Measurements from ENCODE around the gene CIDEC. TPM values are rescaled to one million over a fixed set of nuclear protein-coding genes. Genes with fewer than 3 reads are reported as not detected.
A peak's percentile ranks its signal among the peaks of the same experiment; 100 is the strongest.
"Not testable (repeated sequence)": the region's sequence is repeated elsewhere in the genome, so short reads cannot be mapped to it uniquely, and the experiment has no call there.

The CIDEC gene
- total RNA-seq, 1 experiment from 2014 or later, result 0.71 TPM

DNA sequence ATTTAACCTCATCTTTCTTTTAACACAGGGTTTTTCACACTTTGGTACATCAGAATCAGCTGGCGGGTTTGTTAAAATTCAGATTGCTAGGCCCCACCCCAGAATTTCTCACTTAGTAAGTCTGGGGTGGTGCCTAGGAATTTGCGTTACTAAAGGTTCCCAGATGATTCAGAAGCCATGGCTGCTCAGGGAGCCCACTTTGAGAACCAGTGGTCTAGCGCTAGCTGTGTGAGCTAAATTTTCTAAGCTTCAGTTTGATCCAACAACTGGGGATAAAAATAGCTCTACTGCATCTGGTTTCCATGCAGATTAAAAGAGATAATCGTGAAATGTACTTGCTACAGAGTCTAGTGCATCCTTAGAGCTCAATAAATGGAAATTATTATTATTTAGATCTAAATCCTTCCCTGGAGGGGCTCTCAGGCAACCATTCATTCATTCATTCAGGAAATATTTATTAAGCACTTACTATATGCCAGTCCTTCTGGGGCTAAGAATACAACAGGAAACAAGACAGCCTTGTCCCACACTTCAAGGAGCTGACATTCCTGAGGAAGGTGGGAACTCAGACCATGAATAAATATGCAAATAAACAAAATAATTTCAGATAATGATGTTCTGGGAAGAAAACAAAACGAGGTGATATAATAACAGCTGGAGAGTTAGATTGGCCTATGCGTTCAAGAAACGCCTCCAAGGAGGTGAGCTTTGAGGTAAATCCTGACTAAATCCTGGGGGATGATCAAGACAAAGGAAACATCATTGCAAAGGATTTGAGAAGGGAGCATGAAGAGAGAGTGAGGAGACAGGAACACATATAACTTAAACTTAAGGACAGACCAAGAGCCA is 3.9 kb upstream of the CIDEC start:
- intact Hi-C loops (cut with micrococcal nuclease; ENCODE audit: unreplicated experiment), result no loop called here
- Mint-ChIP-seq H3K27ac (ENCODE audit: unreplicated experiment) (peak overlapping the region; percentile 66), H3K36me3 (ENCODE audit: insufficient read depth, unreplicated experiment) (peaks cover 5% of the 10 kb centered on the region), H3K9me3 (ENCODE audit: low read depth, unreplicated experiment) (no peaks in the 10 kb centered on the region), H3K27me3 (ENCODE audit: unreplicated experiment) (no peaks in the 10 kb centered on the region), H3K4me1 (ENCODE audit: low read depth, unreplicated experiment) (peaks cover 30% of the 10 kb centered on the region), H3K4me3 (ENCODE audit: low read depth, unreplicated experiment) (no peak overlapping the region)
- no peak for DNase-seq
- no TSS peak for BruUV-seq (replicated peaks)
- CTCF ChIA-PET, result interaction anchor here (0.5 to 1.2 kb wide), 5 partner anchors 14 to 617 kb away, joined by 3 to 8 read pairs (median 3); no protein-coding TSS in a partner anchor
- no peak for TF ChIP-seq CTCF (IDR thresholded peaks at IDR 0.05; ENCODE audit: unreplicated experiment)

DNA sequence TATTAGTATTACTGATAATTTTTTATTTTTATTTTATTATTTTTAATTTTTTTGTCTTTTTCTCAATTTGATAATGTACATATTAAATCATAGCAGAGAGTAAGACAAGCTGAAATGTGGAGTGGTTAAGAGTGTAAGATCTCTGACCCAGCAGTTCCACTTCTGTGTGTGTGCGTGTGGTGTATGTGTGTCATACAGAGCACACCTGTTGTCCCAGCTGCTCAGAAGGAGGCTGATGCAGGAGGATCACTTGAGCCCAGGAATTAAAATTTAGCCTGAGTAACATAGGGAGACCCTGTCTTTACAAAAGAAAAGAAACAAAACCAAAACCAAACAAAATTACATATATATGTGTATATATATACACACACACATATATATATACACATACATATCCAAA is 1.4 kb upstream of the CIDEC start:
- peaks cover 5% of the 10 kb centered on the region for H3K36me3 Mint-ChIP-seq (ENCODE audit: insufficient read depth, unreplicated experiment)
- no peaks in the 10 kb centered on the region for H3K27me3 Mint-ChIP-seq (ENCODE audit: unreplicated experiment)
- no TSS peak for BruUV-seq (replicated peaks)
- no peaks in the 10 kb centered on the region for H3K9me3 Mint-ChIP-seq (ENCODE audit: low read depth, unreplicated experiment)
- intact Hi-C loops (cut with micrococcal nuclease; ENCODE audit: unreplicated experiment), result no loop called here
- peaks cover 37% of the 10 kb centered on the region for H3K4me1 Mint-ChIP-seq (ENCODE audit: low read depth, unreplicated experiment)
- no peak overlapping the region for H3K27ac Mint-ChIP-seq (ENCODE audit: unreplicated experiment)
- no peak for DNase-seq
- no peak overlapping the region for H3K4me3 Mint-ChIP-seq (ENCODE audit: low read depth, unreplicated experiment)
- TF ChIP-seq CTCF (IDR thresholded peaks at IDR 0.05; ENCODE audit: unreplicated experiment), result no peak
- CTCF ChIA-PET, result no interaction called here

- H3K36me3 Mint-ChIP-seq (ENCODE audit: insufficient read depth, unreplicated experiment), result peaks cover 5% of the 10 kb centered on the region
- CTCF ChIA-PET, result interaction anchor here (0.6 to 1.4 kb wide), 3 partner anchors 13 to 235 kb away, joined by 3 to 10 read pairs (median 3); no protein-coding TSS in a partner anchor
- H3K4me1 Mint-ChIP-seq (ENCODE audit: low read depth, unreplicated experiment), result peaks cover 25% of the 10 kb centered on the region
- no peaks in the 10 kb centered on the region for H3K27me3 Mint-ChIP-seq (ENCODE audit: unreplicated experiment)
- TF ChIP-seq CTCF (IDR thresholded peaks at IDR 0.05; ENCODE audit: unreplicated experiment), result no peak
- H3K4me3 Mint-ChIP-seq (ENCODE audit: low read depth, unreplicated experiment), result no peak overlapping the region
- intact Hi-C loops (cut with micrococcal nuclease; ENCODE audit: unreplicated experiment), result no loop called here
- DNase-seq, result peak; percentile 72
- H3K9me3 Mint-ChIP-seq (ENCODE audit: low read depth, unreplicated experiment), result no peaks in the 10 kb centered on the region
- no peak overlapping the region for H3K27ac Mint-ChIP-seq (ENCODE audit: unreplicated experiment)
- BruUV-seq (replicated peaks), result no TSS peak
Measured at GRCh38 chr3:9878700-9879099, 1.4 kb downstream of the CIDEC start.

DNA sequence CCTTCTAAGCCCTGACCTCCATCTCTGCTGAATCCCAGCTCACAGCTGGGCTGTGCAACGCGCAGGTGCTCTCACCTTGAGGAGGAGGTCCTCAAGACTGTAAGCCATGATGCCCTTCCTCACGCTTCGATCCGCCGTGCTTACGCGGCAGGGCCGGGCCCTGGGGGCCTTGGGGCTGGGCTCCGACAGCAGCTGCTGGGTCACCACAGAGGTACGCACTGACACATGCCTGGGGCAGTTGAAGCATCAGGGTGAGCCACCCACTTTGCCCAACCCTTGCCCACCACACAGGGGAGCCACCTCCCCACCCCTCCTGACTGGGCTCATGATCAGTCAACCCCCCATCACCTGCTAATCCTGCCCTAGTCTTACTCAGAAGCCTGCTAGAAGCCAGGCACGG is 3.1 kb downstream of the CIDEC start:
- BruUV-seq (replicated peaks), result no TSS peak
- Mint-ChIP-seq H3K36me3 (ENCODE audit: insufficient read depth, unreplicated experiment) (peaks cover 5% of the 10 kb centered on the region), H3K4me1 (ENCODE audit: low read depth, unreplicated experiment) (peaks cover 24% of the 10 kb centered on the region), H3K27me3 (ENCODE audit: unreplicated experiment) (no peaks in the 10 kb centered on the region), H3K9me3 (ENCODE audit: low read depth, unreplicated experiment) (no peaks in the 10 kb centered on the region), H3K27ac (ENCODE audit: unreplicated experiment) (no peak overlapping the region), H3K4me3 (ENCODE audit: low read depth, unreplicated experiment) (no peak overlapping the region)
- TF ChIP-seq CTCF (IDR thresholded peaks at IDR 0.05; ENCODE audit: unreplicated experiment), result no peak
- DNase-seq, result no peak
- CTCF ChIA-PET, result no interaction called here
- intact Hi-C loops (cut with micrococcal nuclease; ENCODE audit: unreplicated experiment), result no loop called here

- H3K27ac Mint-ChIP-seq (ENCODE audit: unreplicated experiment); H3K4me3 Mint-ChIP-seq (ENCODE audit: low read depth, unreplicated experiment); intact Hi-C loops (cut with micrococcal nuclease; ENCODE audit: unreplicated experiment); H3K36me3 Mint-ChIP-seq (ENCODE audit: insufficient read depth, unreplicated experiment); H3K27me3 Mint-ChIP-seq (ENCODE audit: unreplicated experiment); BruUV-seq (replicated peaks); DNase-seq; H3K9me3 Mint-ChIP-seq (ENCODE audit: low read depth, unreplicated experiment): not testable (repeated sequence)
- CTCF ChIA-PET, result interaction anchor here (0.7 kb wide), 1 partner anchor 266 kb away, joined by 4 read pairs; the partner anchor contains the start of gene VHL
- peaks cover 24% of the 10 kb centered on the region for H3K4me1 Mint-ChIP-seq (ENCODE audit: low read depth, unreplicated experiment)
Measured at GRCh38 chr3:9876255-9876654, 3.8 kb downstream of the CIDEC start.
